GM12801 (cell line): ENCODE data around the gene FAM151B.

Experiments used
- CTCF ChIP-seq: IDR thresholded peaks from one replicate; pipeline ENCODE4 v1.5.1; 2011; ENCODE audit warnings: control low read depth; ENCODE audit not compliant: insufficient read length; ENCODE audit errors: extremely low read depth

Gene FAM151B

GRCh38 chr5:80508844-80509243, 20.9 kb downstream of the FAM151B start:
- TF ChIP-seq CTCF = no peak

- TF ChIP-seq CTCF = no peak
Observed at GRCh38 chr5:80509362-80509761, 21.5 kb downstream of the FAM151B start.

- TF ChIP-seq CTCF = no peak
Observed at GRCh38 chr5:80516826-80517225, 28.9 kb downstream of the FAM151B start.

GRCh38 chr5:80540691-80541090, 52.8 kb downstream of the FAM151B start:
- TF ChIP-seq CTCF = no peak

- no peak for TF ChIP-seq CTCF
Observed at GRCh38 chr5:80541392-80541791, 53.5 kb downstream of the FAM151B start.

GRCh38 chr5:80554646-80555045, 66.7 kb downstream of the FAM151B start:
- TF ChIP-seq CTCF = no peak

GRCh38 chr5:80555099-80555498, 67.2 kb downstream of the FAM151B start:
- TF ChIP-seq CTCF = no peak

- TF ChIP-seq CTCF = no peak
Observed at GRCh38 chr5:80559244-80559643, 71.3 kb downstream of the FAM151B start.
